ENCODE measurements around the gene MBOAT1. TPM values are rescaled to one million over a fixed set of nuclear protein-coding genes. Genes with fewer than 3 reads are reported as not detected.

MBOAT1 gene
- total RNA-seq, 4 donors from 2014 or later: 0.61 to 1.8 (median 1.1) TPM

DNA sequence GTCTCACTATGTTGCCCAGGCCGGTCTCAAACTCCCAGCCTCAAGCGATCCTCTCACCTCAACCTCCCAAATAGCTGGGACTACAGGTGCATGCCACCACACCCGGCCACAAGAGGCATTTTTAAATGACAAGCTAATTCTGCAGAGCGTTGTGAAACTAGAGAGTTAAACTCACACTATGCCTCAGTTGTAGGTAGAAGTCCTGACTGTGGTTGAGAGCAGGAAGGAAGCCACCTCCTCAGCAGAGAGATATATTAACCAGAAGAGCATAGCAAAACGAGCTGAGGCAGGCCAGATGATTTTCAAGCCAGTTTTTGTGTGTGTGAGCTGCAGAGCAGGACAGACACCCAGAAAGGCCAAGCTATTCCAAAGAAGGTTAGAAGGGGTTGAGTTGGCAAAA, 150.3 kb downstream of the MBOAT1 start:
- in situ Hi-C loops (cut with MboI; ENCODE audit: low sequenced_read_pairs in 4 of 4) (loop anchor here in 2 of 4 donors (25.0 kb wide), 2 partner anchors 1450 to 1475 kb away; no protein-coding TSS in a partner anchor), intact Hi-C loops (cut with DNase I; ENCODE audit: low total_unique reads) (no loop called here)
- H3K36me3 ChIP-seq: no peaks in the 10 kb centered on the region
- no peak overlapping the region for H3K27ac ChIP-seq
- no peaks in the 10 kb centered on the region for H3K9me3 ChIP-seq
- H3K4me3 ChIP-seq: no peak overlapping the region
- DNase-seq (no peak), ATAC-seq (no peak)
- H3K27me3 ChIP-seq: no peaks in the 10 kb centered on the region
- TF ChIP-seq, protein P1, sequence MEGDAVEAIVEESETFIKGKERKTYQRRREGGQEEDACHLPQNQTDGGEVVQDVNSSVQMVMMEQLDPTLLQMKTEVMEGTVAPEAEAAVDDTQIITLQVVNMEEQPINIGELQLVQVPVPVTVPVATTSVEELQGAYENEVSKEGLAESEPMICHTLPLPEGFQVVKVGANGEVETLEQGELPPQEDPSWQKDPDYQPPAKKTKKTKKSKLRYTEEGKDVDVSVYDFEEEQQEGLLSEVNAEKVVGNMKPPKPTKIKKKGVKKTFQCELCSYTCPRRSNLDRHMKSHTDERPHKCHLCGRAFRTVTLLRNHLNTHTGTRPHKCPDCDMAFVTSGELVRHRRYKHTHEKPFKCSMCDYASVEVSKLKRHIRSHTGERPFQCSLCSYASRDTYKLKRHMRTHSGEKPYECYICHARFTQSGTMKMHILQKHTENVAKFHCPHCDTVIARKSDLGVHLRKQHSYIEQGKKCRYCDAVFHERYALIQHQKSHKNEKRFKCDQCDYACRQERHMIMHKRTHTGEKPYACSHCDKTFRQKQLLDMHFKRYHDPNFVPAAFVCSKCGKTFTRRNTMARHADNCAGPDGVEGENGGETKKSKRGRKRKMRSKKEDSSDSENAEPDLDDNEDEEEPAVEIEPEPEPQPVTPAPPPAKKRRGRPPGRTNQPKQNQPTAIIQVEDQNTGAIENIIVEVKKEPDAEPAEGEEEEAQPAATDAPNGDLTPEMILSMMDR (IDR thresholded peaks at IDR 0.05 in 4 of 5, conservative IDR thresholded peaks at IDR 0.05 in 1 of 5): no peak
- no peak for TF ChIP-seq POLR2A (IDR thresholded peaks at IDR 0.05)
- no peaks in the 10 kb centered on the region for H3K4me1 ChIP-seq

- TF ChIP-seq, protein P1 (IDR thresholded peaks at IDR 0.05 in 4 of 5, conservative IDR thresholded peaks at IDR 0.05 in 1 of 5): no peak
- TF ChIP-seq POLR2A (IDR thresholded peaks at IDR 0.05): no peak
- intact Hi-C loops (cut with DNase I; ENCODE audit: low total_unique reads) (no loop called here), in situ Hi-C loops (cut with MboI; ENCODE audit: low sequenced_read_pairs in 4 of 4) (loop anchor here in 2 of 4 donors (25.0 kb wide), 2 partner anchors 1448 to 1473 kb away; no protein-coding TSS in a partner anchor)
- H3K4me3 ChIP-seq: no peak overlapping the region
- no peaks in the 10 kb centered on the region for H3K9me3 ChIP-seq
- DNase-seq (no peak), ATAC-seq (no peak)
- no peak overlapping the region for H3K27ac ChIP-seq
- no peaks in the 10 kb centered on the region for H3K27me3 ChIP-seq
- no peaks in the 10 kb centered on the region for H3K36me3 ChIP-seq
- H3K4me1 ChIP-seq: no peaks in the 10 kb centered on the region
Observed at GRCh38 chr6:20060252-20060651, 152.0 kb downstream of the MBOAT1 start.

GRCh38 chr6:20058912-20059311, 153.4 kb downstream of the MBOAT1 start:
- no peaks in the 10 kb centered on the region for H3K9me3 ChIP-seq
- TF ChIP-seq, protein P1 (IDR thresholded peaks at IDR 0.05 in 4 of 5, conservative IDR thresholded peaks at IDR 0.05 in 1 of 5): no peak
- no peak overlapping the region for H3K4me3 ChIP-seq
- H3K27me3 ChIP-seq: no peaks in the 10 kb centered on the region
- no peaks in the 10 kb centered on the region for H3K36me3 ChIP-seq
- intact Hi-C loops (cut with DNase I; ENCODE audit: low total_unique reads) (loop anchor here (5.0 kb wide), 1 partner anchor 1462 kb away; no protein-coding TSS in a partner anchor), in situ Hi-C loops (cut with MboI; ENCODE audit: low sequenced_read_pairs in 4 of 4) (loop anchor here in 2 of 4 donors (25.0 kb wide), 2 partner anchors 1447 to 1472 kb away; no protein-coding TSS in a partner anchor)
- no peaks in the 10 kb centered on the region for H3K4me1 ChIP-seq
- DNase-seq (no peak), ATAC-seq (no peak)
- H3K27ac ChIP-seq: no peak overlapping the region

- H3K27ac ChIP-seq: no peak overlapping the region
- no peaks in the 10 kb centered on the region for H3K4me1 ChIP-seq
- in situ Hi-C loops (cut with MboI; ENCODE audit: low sequenced_read_pairs in 4 of 4): loop anchor here in 2 of 4 donors (25.0 kb wide), 2 partner anchors 1446 to 1471 kb away; no protein-coding TSS in a partner anchor
- no peaks in the 10 kb centered on the region for H3K9me3 ChIP-seq
- H3K27me3 ChIP-seq: no peaks in the 10 kb centered on the region
- TF ChIP-seq, protein P1 (IDR thresholded peaks at IDR 0.05 in 4 of 5, conservative IDR thresholded peaks at IDR 0.05 in 1 of 5): no peak
- ATAC-seq: no peak
- H3K36me3 ChIP-seq: no peaks in the 10 kb centered on the region
- H3K4me3 ChIP-seq: no peak overlapping the region
- intact Hi-C loops (cut with DNase I; ENCODE audit: low total_unique reads): loop anchor here (5.0 kb wide), 1 partner anchor 1461 kb away; no protein-coding TSS in a partner anchor
- no peak for DNase-seq
Observed at GRCh38 chr6:20058121-20058905, 154.0 kb downstream of the MBOAT1 start.

Measured in gastrocnemius medialis (tissue), 4 donors.